ENCODE data around the gene NCOA7.

DNA sequence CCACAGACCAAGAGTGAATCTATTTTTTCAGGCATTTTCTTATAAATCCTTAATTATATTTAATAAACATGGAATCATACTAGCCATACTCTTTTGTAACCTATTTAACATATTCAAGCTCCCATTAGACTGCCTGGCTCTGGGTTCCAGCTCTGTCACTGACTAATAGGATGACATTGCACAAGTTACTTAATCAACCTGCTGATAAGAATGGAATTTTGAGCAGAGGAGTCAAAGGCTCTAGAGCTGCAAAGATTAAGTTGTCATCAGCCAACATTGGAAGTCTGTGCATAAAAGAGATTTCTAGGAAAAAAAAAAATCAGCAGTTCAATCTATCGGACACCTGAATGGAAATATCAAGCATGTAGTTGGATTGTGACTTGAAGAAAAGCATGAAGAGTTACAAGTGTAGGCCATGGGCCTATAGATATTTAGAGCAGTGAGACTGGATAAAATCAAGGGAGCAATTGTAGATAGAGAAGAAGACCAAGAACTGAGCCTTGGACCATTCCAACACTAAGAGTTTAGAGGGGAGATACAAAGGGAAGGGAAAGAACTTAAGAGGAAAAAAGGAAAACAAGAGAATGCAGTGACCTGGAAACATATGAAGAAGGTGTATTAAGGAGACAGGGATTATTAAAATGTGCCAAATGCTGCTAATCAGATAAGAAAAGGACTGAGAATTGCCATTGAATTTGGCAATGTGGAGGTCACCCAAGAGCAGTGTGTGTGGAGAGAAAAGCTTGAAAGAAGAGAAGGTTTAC, 154.8 kb downstream of the NCOA7 start:
- TF ChIP-seq, protein P1, sequence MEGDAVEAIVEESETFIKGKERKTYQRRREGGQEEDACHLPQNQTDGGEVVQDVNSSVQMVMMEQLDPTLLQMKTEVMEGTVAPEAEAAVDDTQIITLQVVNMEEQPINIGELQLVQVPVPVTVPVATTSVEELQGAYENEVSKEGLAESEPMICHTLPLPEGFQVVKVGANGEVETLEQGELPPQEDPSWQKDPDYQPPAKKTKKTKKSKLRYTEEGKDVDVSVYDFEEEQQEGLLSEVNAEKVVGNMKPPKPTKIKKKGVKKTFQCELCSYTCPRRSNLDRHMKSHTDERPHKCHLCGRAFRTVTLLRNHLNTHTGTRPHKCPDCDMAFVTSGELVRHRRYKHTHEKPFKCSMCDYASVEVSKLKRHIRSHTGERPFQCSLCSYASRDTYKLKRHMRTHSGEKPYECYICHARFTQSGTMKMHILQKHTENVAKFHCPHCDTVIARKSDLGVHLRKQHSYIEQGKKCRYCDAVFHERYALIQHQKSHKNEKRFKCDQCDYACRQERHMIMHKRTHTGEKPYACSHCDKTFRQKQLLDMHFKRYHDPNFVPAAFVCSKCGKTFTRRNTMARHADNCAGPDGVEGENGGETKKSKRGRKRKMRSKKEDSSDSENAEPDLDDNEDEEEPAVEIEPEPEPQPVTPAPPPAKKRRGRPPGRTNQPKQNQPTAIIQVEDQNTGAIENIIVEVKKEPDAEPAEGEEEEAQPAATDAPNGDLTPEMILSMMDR (IDR thresholded peaks at IDR 0.05; ENCODE audit: low read length), result no peak
- no peak for TF ChIP-seq EZH2 (IDR thresholded peaks at IDR 0.05; ENCODE audit: borderline replicate concordance, low read length)
